ENCODE results near the gene PRG3. TPM values are rescaled to one million over a fixed set of nuclear protein-coding genes. Genes with fewer than 3 reads are reported as not detected.

PRG3 gene
- total RNA-seq (2021): not detected in 2 replicates
- percentile 11 among the genes with signal in this experiment for Bru-seq, nascent RNA
- BruChase-seq, experiment 1, labeled RNA remaining after a 2-hour chase: not detected
- BruChase-seq, experiment 2, labeled RNA remaining after a 6-hour chase: not detected
- long read RNA-seq: 0 reads

DNA sequence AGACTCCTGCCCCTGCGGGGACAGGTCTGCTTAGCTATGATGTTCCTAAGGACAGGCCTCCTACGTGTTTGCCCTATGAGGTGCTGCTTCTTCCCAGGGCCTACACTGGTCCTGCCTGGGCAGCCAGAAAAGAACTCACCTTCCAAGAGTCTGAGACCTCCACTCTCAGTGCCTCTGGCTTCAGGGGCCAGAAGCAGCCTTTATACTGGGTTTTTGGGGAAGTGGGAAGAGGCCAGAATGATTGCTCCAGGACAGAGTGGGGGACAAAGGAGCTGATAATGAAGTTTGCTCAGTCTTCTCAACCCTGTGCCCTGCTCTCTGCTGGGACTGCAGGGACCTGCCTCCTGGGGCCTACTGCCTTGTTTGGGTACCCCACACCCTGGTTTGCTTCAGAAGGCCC is at the start of gene PRG3:
TSS of gene PRG3 (minus strand) at position 176 of the 400 bp plus-strand sequence. CDS start 442 bp downstream, outside the sequence.
- H3K27me3 ChIP-seq (ENCODE audit: insufficient read depth, low read depth): peaks cover 87% of the 10 kb centered on the region
- H3K9me2 ChIP-seq (ENCODE audit: insufficient read depth): no peaks in the 10 kb centered on the region
- H3K36me3 ChIP-seq (ENCODE audit: low read depth): no peaks in the 10 kb centered on the region
- ChIA-PET CTCF (no interaction called here), POLR2A (ENCODE audit: unreplicated experiment) (no interaction called here)
- no peaks in the 10 kb centered on the region for H4K20me1 ChIP-seq (ENCODE audit: insufficient read depth)
- intact Hi-C loops (cut with micrococcal nuclease; ENCODE audit: unreplicated experiment): no loop called here
- BruUV-seq (replicated peaks): no TSS peak
- H3F3A ChIP-seq (ENCODE audit: insufficient read depth, low read depth): no peaks in the 10 kb centered on the region
- no peak within 1 kb of the TSS for H2AFZ ChIP-seq
- no peaks in the 10 kb centered on the region for H3K79me2 ChIP-seq (ENCODE audit: low read depth)
- no peak within 1 kb of the TSS for H3K27ac ChIP-seq
- H3K4me1 ChIP-seq (replicated peaks; ENCODE audit: insufficient read depth): no peaks in the 10 kb centered on the region
- no peak within 1 kb of the TSS for H3K4me3 ChIP-seq
- DNase-seq: no peak
- no peaks in the 10 kb centered on the region for H3K9me3 ChIP-seq (ENCODE audit: insufficient read depth, low read depth)
- H3K4me2 ChIP-seq: no peak within 1 kb of the TSS
- TF ChIP-seq EZH2 (IDR thresholded peaks at IDR 0.05; ENCODE audit: low read depth): no peak
- TF ChIP-seq, protein P1, sequence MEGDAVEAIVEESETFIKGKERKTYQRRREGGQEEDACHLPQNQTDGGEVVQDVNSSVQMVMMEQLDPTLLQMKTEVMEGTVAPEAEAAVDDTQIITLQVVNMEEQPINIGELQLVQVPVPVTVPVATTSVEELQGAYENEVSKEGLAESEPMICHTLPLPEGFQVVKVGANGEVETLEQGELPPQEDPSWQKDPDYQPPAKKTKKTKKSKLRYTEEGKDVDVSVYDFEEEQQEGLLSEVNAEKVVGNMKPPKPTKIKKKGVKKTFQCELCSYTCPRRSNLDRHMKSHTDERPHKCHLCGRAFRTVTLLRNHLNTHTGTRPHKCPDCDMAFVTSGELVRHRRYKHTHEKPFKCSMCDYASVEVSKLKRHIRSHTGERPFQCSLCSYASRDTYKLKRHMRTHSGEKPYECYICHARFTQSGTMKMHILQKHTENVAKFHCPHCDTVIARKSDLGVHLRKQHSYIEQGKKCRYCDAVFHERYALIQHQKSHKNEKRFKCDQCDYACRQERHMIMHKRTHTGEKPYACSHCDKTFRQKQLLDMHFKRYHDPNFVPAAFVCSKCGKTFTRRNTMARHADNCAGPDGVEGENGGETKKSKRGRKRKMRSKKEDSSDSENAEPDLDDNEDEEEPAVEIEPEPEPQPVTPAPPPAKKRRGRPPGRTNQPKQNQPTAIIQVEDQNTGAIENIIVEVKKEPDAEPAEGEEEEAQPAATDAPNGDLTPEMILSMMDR (conservative IDR thresholded peaks at IDR 0.05): no peak

DNA sequence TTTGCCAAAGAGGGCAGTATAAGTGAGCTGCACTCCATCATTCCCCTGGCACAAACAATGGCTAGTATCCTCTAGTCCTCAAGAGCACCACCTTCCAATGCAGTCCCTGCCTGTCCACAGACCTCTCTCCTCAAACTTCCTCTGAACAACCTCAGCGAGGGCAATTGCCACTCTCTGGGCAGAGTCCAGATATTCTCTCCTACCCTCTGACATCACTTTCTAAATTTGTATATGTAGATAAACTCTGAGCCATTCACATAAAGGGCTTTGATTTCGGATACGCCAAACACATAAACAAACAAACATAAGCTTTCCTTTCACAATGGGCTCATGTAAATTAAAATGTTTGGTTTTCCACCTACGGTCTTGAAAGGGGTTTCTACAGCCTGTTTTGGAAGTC is 49.0 kb upstream of the PRG3 start:
- H3K4me1 ChIP-seq (replicated peaks; ENCODE audit: insufficient read depth): peaks cover 61% of the 10 kb centered on the region
- no peaks in the 10 kb centered on the region for H4K20me1 ChIP-seq (ENCODE audit: insufficient read depth)
- peaks cover 18% of the 10 kb centered on the region for H3K79me2 ChIP-seq (ENCODE audit: low read depth)
- TF ChIP-seq, protein P1 (conservative IDR thresholded peaks at IDR 0.05): no peak
- TF ChIP-seq EZH2 (IDR thresholded peaks at IDR 0.05; ENCODE audit: low read depth): no peak
- no peaks in the 10 kb centered on the region for H3K36me3 ChIP-seq (ENCODE audit: low read depth)
- H3K27me3 ChIP-seq (ENCODE audit: insufficient read depth, low read depth): no peaks in the 10 kb centered on the region
- ChIA-PET CTCF (no interaction called here), POLR2A (ENCODE audit: unreplicated experiment) (no interaction called here)
- intact Hi-C loops (cut with micrococcal nuclease; ENCODE audit: unreplicated experiment): loop anchor here (5.0 kb wide), 1 partner anchor 62 kb away; no protein-coding TSS in a partner anchor
- no peak overlapping the region for H3K27ac ChIP-seq
- H3K4me3 ChIP-seq: no peak overlapping the region
- H2AFZ ChIP-seq: no peak overlapping the region
- no TSS peak for BruUV-seq (replicated peaks)
- H3K9me2 ChIP-seq (ENCODE audit: insufficient read depth): no peaks in the 10 kb centered on the region
- H3F3A ChIP-seq (ENCODE audit: insufficient read depth, low read depth): peaks cover 49% of the 10 kb centered on the region
- DNase-seq: no peak
- H3K9me3 ChIP-seq (ENCODE audit: insufficient read depth, low read depth): no peaks in the 10 kb centered on the region
- no peak overlapping the region for H3K4me2 ChIP-seq

GRCh38 chr11:57428643-57429042 is 47.7 kb upstream of the PRG3 start:
- no peaks in the 10 kb centered on the region for H3K27me3 ChIP-seq (ENCODE audit: insufficient read depth, low read depth)
- H4K20me1 ChIP-seq (ENCODE audit: insufficient read depth): no peaks in the 10 kb centered on the region
- H3F3A ChIP-seq (ENCODE audit: insufficient read depth, low read depth): peaks cover 44% of the 10 kb centered on the region
- peaks cover 59% of the 10 kb centered on the region for H3K4me1 ChIP-seq (replicated peaks; ENCODE audit: insufficient read depth)
- H3K9me3 ChIP-seq (ENCODE audit: insufficient read depth, low read depth): no peaks in the 10 kb centered on the region
- peaks cover 31% of the 10 kb centered on the region for H3K79me2 ChIP-seq (ENCODE audit: low read depth)
- ChIA-PET CTCF (no interaction called here), POLR2A (ENCODE audit: unreplicated experiment) (no interaction called here)
- H3K36me3 ChIP-seq (ENCODE audit: low read depth): peaks cover 12% of the 10 kb centered on the region; the same call in 1 of the 2 replicates
- H3K9me2 ChIP-seq (ENCODE audit: insufficient read depth): no peaks in the 10 kb centered on the region
- intact Hi-C loops (cut with micrococcal nuclease; ENCODE audit: unreplicated experiment): loop anchor here (5.0 kb wide), 1 partner anchor 64 kb away; no protein-coding TSS in a partner anchor
- no peak for TF ChIP-seq EZH2 (IDR thresholded peaks at IDR 0.05; ENCODE audit: low read depth)
- TF ChIP-seq, protein P1 (conservative IDR thresholded peaks at IDR 0.05): no peak
- H3K4me2 ChIP-seq: no peak overlapping the region
- H3K27ac ChIP-seq: peak overlapping the region; percentile 91; the same call in 1 of the 2 replicates
- no peak overlapping the region for H3K4me3 ChIP-seq
- no peak overlapping the region for H2AFZ ChIP-seq
- DNase-seq: no peak
- no TSS peak for BruUV-seq (replicated peaks)

All from PC-9 (cell line).